GM21576 (cell line): ENCODE measurements around the gene MYMK.

ENCODE experiments used
- ATAC-seq: cut with Tn5 transposase; IDR thresholded peaks from one replicate; pipeline ENCODE4 v1.9.1; 2021; ENCODE audit warnings: mild to moderate bottlenecking, moderate library complexity; ENCODE audit not compliant: unreplicated experiment

Gene MYMK

GRCh38 chr9:133536080-133536479, 11.3 kb upstream of the MYMK start:
- no peak for ATAC-seq

GRCh38 chr9:133535306-133535877, 10.6 kb upstream of the MYMK start:
- ATAC-seq, result no peak

GRCh38 chr9:133534346-133535291, 9.9 kb upstream of the MYMK start, which contains the start of gene ADAMTSL2:
Gene ADAMTSL2, plus strand, starts transcription at chr9:133534704. Its CDS starts 2,009 bp downstream, at chr9:133536713.
- ATAC-seq, result no peak

- no peak for ATAC-seq
These were observed 9.1 kb upstream of the MYMK start for GRCh38 chr9:133533857-133534256.

DNA sequence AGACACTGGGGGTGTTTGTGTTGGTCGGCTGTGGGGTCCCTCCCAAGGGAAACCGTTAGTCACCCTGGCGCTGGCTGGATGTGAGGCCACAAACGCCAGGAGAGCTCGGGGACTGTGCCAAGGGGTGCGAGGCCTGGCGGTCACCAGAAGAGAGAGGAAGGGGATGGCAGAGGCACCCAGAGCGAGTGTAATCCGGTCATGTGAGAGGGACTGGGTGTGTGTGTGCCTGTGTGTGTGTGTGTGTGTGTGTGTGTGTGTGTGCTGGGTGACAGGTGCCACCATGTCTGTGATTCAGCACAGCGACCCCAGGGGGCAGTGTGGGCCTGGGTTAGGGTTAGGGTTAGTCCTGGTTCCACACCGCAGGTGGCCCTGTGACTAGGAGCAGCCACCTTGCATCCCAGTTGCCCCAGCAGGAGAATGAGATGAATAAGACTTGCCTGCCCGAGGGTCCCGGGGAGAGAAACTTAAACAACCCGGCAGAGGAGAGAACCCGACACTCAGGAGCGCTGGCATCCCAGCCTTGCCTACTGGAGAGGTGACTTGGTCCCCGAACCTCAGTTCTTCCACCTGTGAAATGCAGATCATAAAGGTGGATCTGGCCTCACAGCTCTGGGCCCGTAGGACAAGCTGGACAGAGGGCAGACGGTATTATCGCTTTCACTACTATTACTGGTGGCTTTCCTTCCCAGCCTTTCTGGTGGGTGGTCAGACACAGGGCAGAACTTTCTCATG, 8.3 kb upstream of the MYMK start:
- no peak for ATAC-seq

- ATAC-seq, result no peak
These were observed 6.5 kb upstream of the MYMK start for GRCh38 chr9:133531293-133531692.

GRCh38 chr9:133529874-133530273, 5.1 kb upstream of the MYMK start:
- ATAC-seq, result no peak

GRCh38 chr9:133529457-133529856, 4.7 kb upstream of the MYMK start:
- no peak for ATAC-seq

DNA sequence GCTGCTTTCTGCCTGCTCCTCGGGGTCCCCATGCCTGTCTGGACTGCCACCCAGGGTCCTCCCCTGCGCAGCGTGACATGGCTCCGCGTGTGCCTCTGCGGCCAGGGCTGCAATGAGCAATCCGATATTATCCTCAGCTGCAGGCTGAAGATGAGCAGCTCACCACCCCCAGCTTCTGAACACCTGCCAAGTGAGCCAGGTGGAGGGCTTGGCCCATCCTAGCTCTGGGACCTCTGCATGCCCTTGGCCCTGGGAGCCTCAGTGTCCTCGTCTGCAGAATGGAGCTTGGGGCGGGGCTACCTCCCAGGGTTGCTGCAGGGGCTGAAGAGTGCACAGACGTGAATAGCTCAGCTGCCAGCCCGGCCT, 4.1 kb upstream of the MYMK start:
- ATAC-seq, result no peak

GRCh38 chr9:133528001-133528875, 3.5 kb upstream of the MYMK start:
- ATAC-seq, result no peak

DNA sequence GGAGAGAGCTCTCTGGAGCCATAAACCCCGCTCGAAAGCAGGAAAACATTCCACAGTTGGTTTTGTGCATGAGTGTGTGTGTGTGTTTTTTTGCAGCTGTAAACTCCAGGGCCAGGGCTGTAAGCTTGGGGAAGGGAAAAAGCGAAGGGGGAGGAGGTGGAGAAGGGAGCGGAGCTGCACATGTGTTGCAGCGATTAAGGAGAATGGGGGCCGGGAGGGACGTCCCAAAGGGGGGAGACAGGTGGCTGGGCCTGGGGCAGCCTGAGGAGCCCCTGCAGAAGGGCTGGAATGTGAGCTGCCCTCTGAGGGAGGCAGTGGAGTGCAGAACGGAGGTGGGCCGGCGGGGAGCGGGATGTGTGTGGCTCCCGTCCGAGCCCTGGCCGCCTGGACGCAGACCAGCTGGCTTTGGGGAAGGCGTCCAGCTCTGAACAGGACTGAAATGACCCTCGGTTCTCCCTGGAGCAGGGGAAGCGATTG, 2.7 kb upstream of the MYMK start:
- ATAC-seq, result no peak

DNA sequence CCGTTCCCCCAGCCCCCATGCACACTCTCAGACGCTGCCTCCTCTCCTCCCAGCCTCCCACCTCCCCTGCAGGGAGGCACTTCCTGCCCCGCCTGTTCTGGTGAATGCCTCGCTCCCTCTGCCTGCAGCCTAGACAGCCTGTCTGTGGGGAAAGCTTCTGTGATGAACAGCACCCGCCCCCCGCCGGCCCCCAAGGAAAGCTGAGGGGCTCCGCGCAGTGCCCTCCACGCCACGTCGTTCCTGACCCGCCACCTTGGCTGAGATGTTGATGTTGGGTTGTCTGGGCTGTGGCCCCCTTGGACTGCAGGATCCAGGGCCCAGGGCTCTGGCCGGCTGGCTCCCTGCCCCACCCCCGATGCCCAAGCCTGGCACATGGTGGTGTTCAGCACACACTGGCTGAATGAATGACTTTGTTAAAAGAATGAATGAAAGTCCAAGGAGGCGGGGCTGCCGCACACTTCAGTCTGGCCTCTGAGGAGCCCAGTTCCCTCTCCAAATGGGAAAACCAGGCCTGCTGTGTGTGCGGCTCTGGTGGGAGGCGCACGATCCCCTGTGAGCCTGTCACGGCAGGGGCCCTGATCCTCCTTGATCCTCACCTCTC, 2.1 kb upstream of the MYMK start:
- no peak for ATAC-seq

DNA sequence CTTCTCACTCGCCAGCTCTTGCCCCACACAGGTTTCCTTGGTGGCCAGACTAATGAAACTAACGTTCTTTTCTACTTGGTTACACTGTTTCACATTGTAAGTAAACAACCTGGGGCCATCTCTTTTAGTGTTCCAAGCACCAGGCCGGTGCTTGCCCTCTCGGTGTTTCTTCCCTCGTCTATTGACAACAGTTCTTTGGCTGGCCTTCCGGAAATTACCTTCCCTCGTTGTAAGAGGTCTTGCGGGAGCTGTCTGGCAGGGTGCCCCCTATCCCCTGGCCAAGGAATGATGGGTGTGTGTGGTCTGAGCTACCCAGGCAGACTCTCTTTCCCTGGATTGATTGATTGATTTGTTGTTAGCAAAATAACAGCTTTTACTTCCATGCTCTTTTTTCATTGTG, 918 bp upstream of the MYMK start:
- ATAC-seq, result no peak

- ATAC-seq, result no peak
These were observed 613 bp downstream of the MYMK start for GRCh38 chr9:133524146-133524545.

- ATAC-seq, result no peak
These were observed 1.7 kb downstream of the MYMK start for GRCh38 chr9:133523106-133523505.

GRCh38 chr9:133522073-133522910, 2.5 kb downstream of the MYMK start:
- no peak for ATAC-seq

GRCh38 chr9:133521122-133522072, 3.4 kb downstream of the MYMK start:
- ATAC-seq, result no peak
